K562 (cell line): ENCODE results near the gene FLT1. TPM values are rescaled to one million over a fixed set of nuclear protein-coding genes. Genes with fewer than 3 reads are reported as not detected.

Experiments used
- ATAC-seq: fragments of 200-7000 bp; cut with Tn5 transposase; 3 replicates; pipeline ENCODE4 v1.9.1; 2020; ENCODE audit warnings: moderate library complexity
- BruUV-seq: library from RNA; stranded (reverse); fragments of 400-500 nt; replicated peaks from 2 replicates; lab custom pipeline; 2021; lab: Mats Ljungman, UMichigan
- CTCF ChIA-PET: fragments of 300-600 bp; formaldehyde crosslinking; extraction: SDS; loops from one replicate; lab custom pipeline; 2021; ENCODE audit warnings: low intra/inter-chr PET ratio; lab: Yijun Ruan, JAX
- POLR2A ChIA-PET: fragments of 300-600, 350-650 bp; sonication (Branson Sonifier 250); formaldehyde crosslinking; extraction: SDS; loops from one replicate; lab custom pipeline; 2021; ENCODE audit warnings: antibody characterized with exemption, inconsistent platforms; lab: Yijun Ruan, JAX
- DNase-seq, 4 experiments: peaks; one replicate each; pipeline versions ENCODE4 v3.0.0 to v3.0.0-alpha.2; 2011 to 2018; ENCODE audit warnings: low spot score in 3 of 4, mixed read lengths in 3 of 4; ENCODE audit errors: extremely low read depth in 1 of 4
- FAIRE-seq: peaks from 2 replicates; lab custom pipeline; 2011; peaks lifted over from hg19 to GRCh38; lab: Jason Lieb, UNC
- H2AFZ ChIP-seq: 2 replicates; pipeline ENCODE4 v1.6.0; 2011; ENCODE audit warnings: low read depth, low read length, control low read depth, inconsistent platforms
- H3K27ac ChIP-seq: fragments of 200-600 bp; 3 replicates; pipeline ENCODE4 v1.8.0; 2011; ENCODE audit warnings: low read depth, mild to moderate bottlenecking, control low read depth, inconsistent platforms, low read length, moderate library complexity, mixed read lengths; ENCODE audit errors: extremely low read depth
- H3K27me3 ChIP-seq, 2 experiments: fragments of 300-600 bp in 1 of 2; 2 replicates in 1 of 2; 3 replicates in 1 of 2; pipeline versions ENCODE4 v1.6.0 to v1.8.0; 2011; ENCODE audit warnings: inconsistent platforms in 2 of 2, low read length in 2 of 2, mild to moderate bottlenecking in 1 of 2, mixed read lengths in 1 of 2, moderate library complexity in 1 of 2; ENCODE audit not compliant: control insufficient read depth in 2 of 2, insufficient read depth in 2 of 2
- H3K36me3 ChIP-seq: fragments of 300-600 bp; 3 replicates; pipeline ENCODE4 v1.8.0; 2011; ENCODE audit warnings: mild to moderate bottlenecking, low read length, inconsistent platforms; ENCODE audit not compliant: control insufficient read depth, insufficient read depth
- H3K4me1 ChIP-seq, 2 experiments: fragments of 200-600 bp in 1 of 2; replicated peaks in 1 of 2; 2 replicates in 1 of 2; 3 replicates in 1 of 2; pipeline versions ENCODE4 v1.5.1 to v1.8.0; 2011; ENCODE audit warnings: inconsistent platforms in 2 of 2, low read length in 2 of 2, mild to moderate bottlenecking in 1 of 2, mixed read lengths in 1 of 2, moderate library complexity in 1 of 2; ENCODE audit not compliant: control insufficient read depth in 2 of 2, insufficient read depth in 2 of 2
- H3K4me2 ChIP-seq: 2 replicates; pipeline ENCODE4 v1.6.1; 2011; ENCODE audit warnings: low read length, control low read depth, inconsistent platforms, mixed read lengths; ENCODE audit not compliant: insufficient read depth
- H3K4me3 ChIP-seq: fragments of 200-600 bp; sonication (generic), shearing (Covaris generic); 2 replicates; pipeline ENCODE4 v1.5.1; 2016; ENCODE audit warnings: control low read depth, inconsistent platforms
- H3K79me2 ChIP-seq: fragments of 200-600 bp; 3 replicates; pipeline ENCODE4 v1.8.0; 2011; ENCODE audit warnings: low read length, inconsistent platforms; ENCODE audit not compliant: control insufficient read depth, insufficient read depth
- H3K9ac ChIP-seq, 2 experiments: 2 replicates each; pipeline versions ENCODE4 v1.6.0 to v1.6.1; 2011; ENCODE audit warnings: low read depth in 2 of 2, low read length in 2 of 2, control low read depth in 1 of 2, inconsistent platforms in 1 of 2, mild to moderate bottlenecking in 1 of 2, mixed read lengths in 1 of 2; ENCODE audit not compliant: insufficient read depth in 1 of 2
- H3K9me1 ChIP-seq: one replicate; pipeline ENCODE4 v1.6.0; 2011; ENCODE audit warnings: inconsistent platforms, mild to moderate bottlenecking, low read length, moderate library complexity; ENCODE audit not compliant: control insufficient read depth, insufficient read depth
- H3K9me3 ChIP-seq: replicated peaks from 2 replicates; pipeline ENCODE4 v1.5.1; 2011; ENCODE audit warnings: low read depth, low read length, inconsistent platforms; ENCODE audit not compliant: control insufficient read depth, insufficient read depth
- H4K20me1 ChIP-seq: replicated peaks from 2 replicates; pipeline ENCODE4 v1.6.1; 2011; ENCODE audit warnings: low read length, inconsistent platforms, mixed read lengths; ENCODE audit not compliant: control insufficient read depth, insufficient read depth
- CTCFL ChIP-seq: IDR thresholded peaks from 2 replicates; pipeline ENCODE4 v1.6.1; 2011; ENCODE audit warnings: borderline replicate concordance, low read depth, mild to moderate bottlenecking, moderate library complexity, low read length; ENCODE audit not compliant: insufficient read depth, poor library complexity, severe bottlenecking
- SP1 ChIP-seq: sonication (generic); formaldehyde crosslinking; IDR thresholded peaks from 2 replicates; pipeline ENCODE4 v1.8.1; 2022; ENCODE audit warnings: mild to moderate bottlenecking, missing genetic modification reagents
- TFAP4 ChIP-seq: sonication (generic); formaldehyde crosslinking; IDR thresholded peaks from 2 replicates; pipeline ENCODE4 v1.8.0; 2022; ENCODE audit warnings: missing genetic modification reagents, mild to moderate bottlenecking, moderate library complexity, borderline replicate concordance
- XRCC5 ChIP-seq: fragments of 200-400 bp; formaldehyde crosslinking; IDR thresholded peaks from 2 replicates; pipeline ENCODE4 v1.6.1; 2017; ENCODE audit warnings: low read depth, mild to moderate bottlenecking, low read length
- WGBS: fragments of 100-300 bp; shearing (Covaris generic); methylation state at CpG from one replicate; pipeline ENCODE4 v1.1.6; 2016; ENCODE audit warnings: low coverage, mixed read lengths; ENCODE audit not compliant: insufficient coverage; ENCODE audit errors: missing lambda C conversion rate; 5-methylcytosine and 5-hydroxymethylcytosine counted together
- in situ Hi-C: fragments of 300-500 bp; cut with MboI; formaldehyde crosslinking; loops from 4 replicates; pipeline ENCODE4 v1.15.0; 2018; ENCODE audit warnings: inconsistent platforms, mixed read lengths
- intact Hi-C: fragments of 100-400 bp; cut with micrococcal nuclease; formaldehyde crosslinking; loops from 2 replicates; pipeline ENCODE4 v1.14.2; 2022
- polyA plus RNA-seq, 8 experiments: library from polyadenylated mRNA; depleted of rRNA in 4 of 8; stranded (reverse) in 5 of 8; unstranded in 3 of 8; fragments of >200 nt; fragmentation: Nextera tagmentation in 2 of 8; fragmentation: Illumina TruSeq in 1 of 8; extraction: Ambion mirVana in 2 of 8; extraction: Trizol in 1 of 8; gene quantifications; 2 replicates each; pipeline versions ENCODE4 v1.2.1 to v1.2.3, GENCODE V29; 2011 to 2014; ENCODE audit warnings: inconsistent platforms in 1 of 8, missing spikeins in 1 of 8
- total RNA-seq, 7 experiments: library from RNA; depleted of rRNA in 6 of 7; stranded (reverse); fragments of >200 nt in 6 of 7; fragmentation: Illumina TruSeq in 2 of 7; extraction: Trizol in 2 of 7; gene quantifications; 2 replicates each; pipeline versions ENCODE4 v1.2.1 to v1.2.3, GENCODE V29; 2011 to 2021; ENCODE audit warnings: low replicate concordance in 1 of 7
- TF ChIP-seq, protein P1 (sequence below): fragments of 250-450 bp; sonication (Bioruptor Pico); IDR thresholded peaks from 2 replicates; pipeline ENCODE4 v1.8.0; 2022; ENCODE audit warnings: inconsistent platforms, mild to moderate bottlenecking, moderate library complexity, borderline replicate concordance
- TF ChIP-seq, protein P2 (sequence below): sonication (generic); formaldehyde crosslinking; IDR thresholded peaks from 2 replicates; pipeline ENCODE4 v1.4.0; 2020; ENCODE audit warnings: mild to moderate bottlenecking, missing genetic modification reagents

The FLT1 gene
- total and polyA plus RNA-seq, 9 of the 15 experiments (the other 6 are each of a cell fraction or from before 2014, with no cell fraction given): 0.01 to 2.0 (median 0.22) TPM

- no peaks in the 10 kb centered on the region for H3K9me3 ChIP-seq
- FAIRE-seq: no peak
- no peak overlapping the region for H3K4me2 ChIP-seq
- BruUV-seq: no TSS peak
- no peaks in the 10 kb centered on the region for H3K27me3 ChIP-seq
- no peak overlapping the region for H3K9ac ChIP-seq
- ChIA-PET CTCF (no interaction called here), POLR2A (no interaction called here)
- TF ChIP-seq, protein P1, sequence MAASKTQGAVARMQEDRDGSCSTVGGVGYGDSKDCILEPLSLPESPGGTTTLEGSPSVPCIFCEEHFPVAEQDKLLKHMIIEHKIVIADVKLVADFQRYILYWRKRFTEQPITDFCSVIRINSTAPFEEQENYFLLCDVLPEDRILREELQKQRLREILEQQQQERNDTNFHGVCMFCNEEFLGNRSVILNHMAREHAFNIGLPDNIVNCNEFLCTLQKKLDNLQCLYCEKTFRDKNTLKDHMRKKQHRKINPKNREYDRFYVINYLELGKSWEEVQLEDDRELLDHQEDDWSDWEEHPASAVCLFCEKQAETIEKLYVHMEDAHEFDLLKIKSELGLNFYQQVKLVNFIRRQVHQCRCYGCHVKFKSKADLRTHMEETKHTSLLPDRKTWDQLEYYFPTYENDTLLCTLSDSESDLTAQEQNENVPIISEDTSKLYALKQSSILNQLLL: no peak
- H3K79me2 ChIP-seq: no peaks in the 10 kb centered on the region
- H3K9me1 ChIP-seq: no peaks in the 10 kb centered on the region
- no peaks in the 10 kb centered on the region for H4K20me1 ChIP-seq
- in situ Hi-C loops: no loop called here
- no peaks in the 10 kb centered on the region for H3K36me3 ChIP-seq
- WGBS: 58% methylated on average over 5 of the region's 7 CpGs
- ATAC-seq: no peak
- no peak overlapping the region for H2AFZ ChIP-seq
- H3K4me1 ChIP-seq: peaks cover 0 to 4% of the 10 kb centered on the region in 2 experiments; a peak in 1 of 5 replicates
- H3K27ac ChIP-seq: no peak overlapping the region
- no peak overlapping the region for H3K4me3 ChIP-seq
- no peak for DNase-seq
- intact Hi-C loops: loop anchor here (10.0 kb wide), 1 partner anchor 262 kb away; no protein-coding TSS in a partner anchor
Measured at GRCh38 chr13:28316836-28317235, 178.1 kb downstream of the FLT1 start.

GRCh38 chr13:28316129-28316528 lies 178.8 kb downstream of the FLT1 start:
- H3K4me3 ChIP-seq: no peak overlapping the region
- no peaks in the 10 kb centered on the region for H3K27me3 ChIP-seq
- intact Hi-C loops (loop anchor here (10.0 kb wide), 1 partner anchor 261 kb away; no protein-coding TSS in a partner anchor), in situ Hi-C loops (no loop called here)
- no peak overlapping the region for H3K4me2 ChIP-seq
- H3K9me1 ChIP-seq: no peaks in the 10 kb centered on the region
- 39% methylated on average over 4 of the region's 5 CpGs for WGBS
- no peaks in the 10 kb centered on the region for H4K20me1 ChIP-seq
- H3K79me2 ChIP-seq: no peaks in the 10 kb centered on the region
- H3K36me3 ChIP-seq: no peaks in the 10 kb centered on the region
- ChIA-PET POLR2A (no interaction called here), CTCF (no interaction called here)
- no peaks in the 10 kb centered on the region for H3K9me3 ChIP-seq
- H3K4me1 ChIP-seq: peaks cover 0 to 4% of the 10 kb centered on the region in 2 experiments; a peak in 1 of 5 replicates
- H3K27ac ChIP-seq: no peak overlapping the region
- no peak for TF ChIP-seq TFAP4
- no peak for TF ChIP-seq CTCFL
- no peak for TF ChIP-seq XRCC5
- TF ChIP-seq SP1 (CRISPR knock-in tag): no peak
- TF ChIP-seq, protein P2, sequence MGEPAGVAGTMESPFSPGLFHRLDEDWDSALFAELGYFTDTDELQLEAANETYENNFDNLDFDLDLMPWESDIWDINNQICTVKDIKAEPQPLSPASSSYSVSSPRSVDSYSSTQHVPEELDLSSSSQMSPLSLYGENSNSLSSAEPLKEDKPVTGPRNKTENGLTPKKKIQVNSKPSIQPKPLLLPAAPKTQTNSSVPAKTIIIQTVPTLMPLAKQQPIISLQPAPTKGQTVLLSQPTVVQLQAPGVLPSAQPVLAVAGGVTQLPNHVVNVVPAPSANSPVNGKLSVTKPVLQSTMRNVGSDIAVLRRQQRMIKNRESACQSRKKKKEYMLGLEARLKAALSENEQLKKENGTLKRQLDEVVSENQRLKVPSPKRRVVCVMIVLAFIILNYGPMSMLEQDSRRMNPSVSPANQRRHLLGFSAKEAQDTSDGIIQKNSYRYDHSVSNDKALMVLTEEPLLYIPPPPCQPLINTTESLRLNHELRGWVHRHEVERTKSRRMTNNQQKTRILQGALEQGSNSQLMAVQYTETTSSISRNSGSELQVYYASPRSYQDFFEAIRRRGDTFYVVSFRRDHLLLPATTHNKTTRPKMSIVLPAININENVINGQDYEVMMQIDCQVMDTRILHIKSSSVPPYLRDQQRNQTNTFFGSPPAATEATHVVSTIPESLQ (CRISPR knock-in tag): no peak
- H3K9ac ChIP-seq: no peak overlapping the region
- ATAC-seq (no peak), FAIRE-seq (no peak), DNase-seq (no peak)
- no TSS peak for BruUV-seq
- peak overlapping the region; percentile 24; the same call in 1 of the 2 replicates for H2AFZ ChIP-seq
